ENCODE data around the gene SHISAL1.

DNA sequence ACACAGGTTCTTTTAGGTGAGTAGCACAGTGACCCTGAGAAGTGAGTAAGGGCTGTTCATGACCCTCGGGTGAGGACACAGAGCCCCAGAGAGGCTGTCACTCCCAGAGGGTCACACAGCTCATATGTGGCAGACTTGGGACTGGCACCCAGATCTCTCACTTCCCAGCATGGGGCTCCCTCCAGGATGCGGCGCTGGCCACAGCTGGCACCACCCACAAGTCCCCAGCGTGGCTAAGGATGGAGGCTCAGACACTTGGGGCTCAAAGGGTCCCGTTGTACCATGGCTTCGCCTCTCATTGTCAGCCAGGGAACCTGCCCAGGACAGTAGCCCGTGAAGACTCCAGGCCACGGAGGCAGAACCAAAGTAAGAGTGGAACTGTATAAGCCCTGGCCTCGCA, 6.0 kb upstream of the SHISAL1 start:
- TF ChIP-seq, protein P1, sequence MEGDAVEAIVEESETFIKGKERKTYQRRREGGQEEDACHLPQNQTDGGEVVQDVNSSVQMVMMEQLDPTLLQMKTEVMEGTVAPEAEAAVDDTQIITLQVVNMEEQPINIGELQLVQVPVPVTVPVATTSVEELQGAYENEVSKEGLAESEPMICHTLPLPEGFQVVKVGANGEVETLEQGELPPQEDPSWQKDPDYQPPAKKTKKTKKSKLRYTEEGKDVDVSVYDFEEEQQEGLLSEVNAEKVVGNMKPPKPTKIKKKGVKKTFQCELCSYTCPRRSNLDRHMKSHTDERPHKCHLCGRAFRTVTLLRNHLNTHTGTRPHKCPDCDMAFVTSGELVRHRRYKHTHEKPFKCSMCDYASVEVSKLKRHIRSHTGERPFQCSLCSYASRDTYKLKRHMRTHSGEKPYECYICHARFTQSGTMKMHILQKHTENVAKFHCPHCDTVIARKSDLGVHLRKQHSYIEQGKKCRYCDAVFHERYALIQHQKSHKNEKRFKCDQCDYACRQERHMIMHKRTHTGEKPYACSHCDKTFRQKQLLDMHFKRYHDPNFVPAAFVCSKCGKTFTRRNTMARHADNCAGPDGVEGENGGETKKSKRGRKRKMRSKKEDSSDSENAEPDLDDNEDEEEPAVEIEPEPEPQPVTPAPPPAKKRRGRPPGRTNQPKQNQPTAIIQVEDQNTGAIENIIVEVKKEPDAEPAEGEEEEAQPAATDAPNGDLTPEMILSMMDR (IDR thresholded peaks at IDR 0.05 in 2 of 3, conservative IDR thresholded peaks at IDR 0.05 in 1 of 3; ENCODE audit: control insufficient read depth in 2 of 3, extremely low read depth in 1 of 3, insufficient read depth in 1 of 3, low read depth in 3 of 3, low read length in 3 of 3) = no peak
- no peak for TF ChIP-seq EZH2 (IDR thresholded peaks at IDR 0.05; ENCODE audit: borderline replicate concordance, control insufficient read depth, low read depth, low read length)
- TF ChIP-seq SRF (IDR thresholded peaks at IDR 0.05; ENCODE audit: low read depth in 2 of 2, low read length in 2 of 2) = no peak
- no peak for TF ChIP-seq POLR2AphosphoS5 (IDR thresholded peaks at IDR 0.05; ENCODE audit: low read length)
- no peak for TF ChIP-seq EP300 (IDR thresholded peaks at IDR 0.05; ENCODE audit: borderline replicate concordance in 1 of 2, control insufficient read depth in 1 of 2, low read depth in 2 of 2, low read length in 2 of 2)
- TF ChIP-seq USF1 (IDR thresholded peaks at IDR 0.05; ENCODE audit: borderline replicate concordance, extremely low read length, insufficient read depth, low read depth, low read length) = no peak
- TF ChIP-seq CEBPZ (IDR thresholded peaks at IDR 0.05; ENCODE audit: low read depth, low read length) = no peak
- no peak for TF ChIP-seq CHD2 (IDR thresholded peaks at IDR 0.05; ENCODE audit: borderline replicate concordance, low read depth, low read length)
- TF ChIP-seq POLR2A (IDR thresholded peaks at IDR 0.05; ENCODE audit: low read depth, low read length) = no peak
- TF ChIP-seq RAD51 (IDR thresholded peaks at IDR 0.05) = no peak
- TF ChIP-seq NKRF (conservative IDR thresholded peaks at IDR 0.05) = no peak
- no peak for TF ChIP-seq TAF1 (IDR thresholded peaks at IDR 0.05; ENCODE audit: borderline replicate concordance, low read depth, low read length)
- no peak for TF ChIP-seq ZNF384 (IDR thresholded peaks at IDR 0.05; ENCODE audit: borderline replicate concordance, low read depth, low read length)

Data from GM12878 (cell line).